Caco-2 (cell line): ENCODE data around the gene ANKLE2. TPM values are rescaled to one million over a fixed set of nuclear protein-coding genes. Genes with fewer than 3 reads are reported as not detected.

ENCODE experiments used
- BruUV-seq: library from RNA; stranded (reverse); fragments of 400-500 nt; replicated peaks from 2 replicates; lab custom pipeline; 2021; lab: Mats Ljungman, UMichigan
- CTCF ChIA-PET: fragments of 300-600 bp; sonication (Branson Sonifier 250); formaldehyde crosslinking; loops from one replicate; lab custom pipeline; 2022; ENCODE audit warnings: antibody characterized with exemption; lab: Charles Lee
- POLR2A ChIA-PET: fragments of 300-600 bp; sonication (Branson Sonifier 250); formaldehyde crosslinking; loops from one replicate; lab custom pipeline; 2022; ENCODE audit warnings: antibody characterized with exemption; lab: Charles Lee
- DNase-seq, 2 experiments: peaks; one replicate each; pipeline versions ENCODE4 v3.0.0 to v3.0.0-alpha.2; 2020 to 2022
- H3K27me3 ChIP-seq: replicated peaks from 2 replicates; pipeline ENCODE4 v1.6.0; 2011; ENCODE audit warnings: low read length; ENCODE audit not compliant: control insufficient read depth, insufficient read depth
- H3K36me3 ChIP-seq: 2 replicates; pipeline ENCODE4 v1.5.1; 2011; ENCODE audit warnings: low read length; ENCODE audit not compliant: control insufficient read depth, insufficient read depth
- H3K4me1 ChIP-seq: fragments of 250-450 bp; sonication (Bioruptor Pico); 2 replicates; pipeline ENCODE4 v1.5.1; 2020; ENCODE audit warnings: mild to moderate bottlenecking
- H3K4me3 ChIP-seq: 2 replicates; pipeline ENCODE4 v1.5.1; 2011; ENCODE audit warnings: low read depth, mild to moderate bottlenecking, control low read depth, low read length
- H3K9me3 ChIP-seq: fragments of 250-450 bp; sonication (Bioruptor Pico); 2 replicates; pipeline ENCODE4 v1.5.1; 2020; ENCODE audit warnings: mild to moderate bottlenecking, moderate library complexity
- H3K27ac Mint-ChIP-seq: one replicate; pipeline ENCODE4 v1.8.0; 2022; ENCODE audit warnings: mixed read lengths; ENCODE audit not compliant: unreplicated experiment
- H3K27me3 Mint-ChIP-seq: one replicate; pipeline ENCODE4 v1.8.0; 2022; ENCODE audit warnings: mixed read lengths; ENCODE audit not compliant: insufficient read depth, unreplicated experiment
- H3K36me3 Mint-ChIP-seq: one replicate; pipeline ENCODE4 v1.8.0; 2022; ENCODE audit warnings: mild to moderate bottlenecking, mixed read lengths; ENCODE audit not compliant: insufficient read depth, unreplicated experiment
- H3K4me1 Mint-ChIP-seq: one replicate; pipeline ENCODE4 v1.8.0; 2022; ENCODE audit warnings: low read depth, mixed read lengths; ENCODE audit not compliant: unreplicated experiment
- H3K4me3 Mint-ChIP-seq: one replicate; pipeline ENCODE4 v1.8.0; 2022; ENCODE audit warnings: mild to moderate bottlenecking, moderate library complexity, mixed read lengths; ENCODE audit not compliant: unreplicated experiment
- H3K9me3 Mint-ChIP-seq: one replicate; pipeline ENCODE4 v1.8.0; 2022; ENCODE audit warnings: mixed read lengths; ENCODE audit not compliant: unreplicated experiment
- CTCF ChIP-seq, 2 experiments: fragments of 200-600 bp in 1 of 2; IDR thresholded peaks; 1 replicate in 1 of 2; 2 replicates in 1 of 2; pipeline versions ENCODE4 v1.5.1 to v1.8.0; 2011 to 2022; ENCODE audit warnings: antibody characterized with exemption in 1 of 2, control low read depth in 1 of 2, inconsistent platforms in 1 of 2, low read depth in 1 of 2, low read length in 1 of 2, mild to moderate bottlenecking in 1 of 2, moderate library complexity in 1 of 2; ENCODE audit not compliant: insufficient read depth in 1 of 2, severe bottlenecking in 1 of 2, unreplicated experiment in 1 of 2
- intact Hi-C: fragments of 100-400 bp; cut with micrococcal nuclease; formaldehyde crosslinking; loops from one replicate; pipeline ENCODE4 v1.10.0; 2022; ENCODE audit not compliant: unreplicated experiment
- total RNA-seq: library from RNA; stranded (reverse); gene quantifications from 2 replicates; pipeline ENCODE4 v1.2.3, GENCODE V29; 2022

Gene ANKLE2
- total RNA-seq, 1 experiment from 2014 or later = 80.8 TPM

- Histone ChIP-seq H3K27me3 (no peaks in the 10 kb centered on the region), H3K4me3 (no peak overlapping the region), H3K4me1 (no peaks in the 10 kb centered on the region), H3K36me3 (peaks cover 2% of the 10 kb centered on the region), H3K9me3 (no peaks in the 10 kb centered on the region)
- Mint-ChIP-seq H3K27ac (no peak overlapping the region), H3K27me3 (no peaks in the 10 kb centered on the region), H3K9me3 (no peaks in the 10 kb centered on the region), H3K36me3 (peaks cover 90% of the 10 kb centered on the region), H3K4me3 (no peak overlapping the region), H3K4me1 (no peaks in the 10 kb centered on the region)
- intact Hi-C loops = no loop called here
- no TSS peak for BruUV-seq
- no peak for DNase-seq
- ChIA-PET POLR2A (no interaction called here), CTCF (no interaction called here)
- no peak for TF ChIP-seq CTCF (IDR thresholded peaks at IDR 0.05; ENCODE audit: insufficient read depth in 1 of 2, low read depth in 1 of 2, low read length in 1 of 2, severe bottlenecking in 1 of 2, unreplicated experiment in 1 of 2)
Observed at GRCh38 chr12:132675757-132676432, 85.7 kb downstream of the ANKLE2 start.

Other genes starting within 250 kb of the ANKLE2 start
- not detected in 2 replicates for gene LRCOL1, start 151.2 kb downstream of the ANKLE2 start, total RNA-seq
- gene P2RX2, start 143.1 kb downstream of the ANKLE2 start, total RNA-seq = not detected in 2 replicates
- gene POLE, start 74.5 kb downstream of the ANKLE2 start, total RNA-seq = 167 and 170 TPM in 2 replicates
- 29.8 and 39.9 TPM in 2 replicates for gene PXMP2, start 74.2 kb downstream of the ANKLE2 start, total RNA-seq
- gene PGAM5, start 51.0 kb downstream of the ANKLE2 start, total RNA-seq = 78.1 and 87.8 TPM in 2 replicates
- gene GOLGA3, start 67.0 kb upstream of the ANKLE2 start, total RNA-seq = 62.2 and 67.0 TPM in 2 replicates
- gene CHFR, start 125.8 kb upstream of the ANKLE2 start, total RNA-seq = 28.0 and 32.3 TPM in 2 replicates
- 7.1 and 7.5 TPM in 2 replicates for gene ZNF605, start 194.5 kb upstream of the ANKLE2 start, total RNA-seq
- gene ZNF26, start 224.5 kb upstream of the ANKLE2 start, total RNA-seq = 15.0 and 17.8 TPM in 2 replicates